CD4-positive, alpha-beta T cell treated with Interleukin-4 for 1 hour (primary cell): ENCODE results near the gene MADCAM1.

Experiments used
- DNase-seq, 2 donors: peaks; one replicate each; pipeline ENCODE4 v3.0.0-alpha.2; 2020 to 2022

The MADCAM1 gene

GRCh38 chr19:508204-509150, 12.2 kb downstream of the MADCAM1 start:
- DNase-seq = no peak

GRCh38 chr19:510606-511100, 14.4 kb downstream of the MADCAM1 start:
- peak; percentile 94 to 95 for DNase-seq

- DNase-seq = peak; percentile 90 to 92
Observed at GRCh38 chr19:511101-511851, 15.0 kb downstream of the MADCAM1 start.

- DNase-seq = no peak
Observed at GRCh38 chr19:512547-513365, 16.5 kb downstream of the MADCAM1 start.

GRCh38 chr19:513368-514165, 17.3 kb downstream of the MADCAM1 start:
- DNase-seq = no peak

GRCh38 chr19:514166-514663, 17.9 kb downstream of the MADCAM1 start:
- DNase-seq = no peak

GRCh38 chr19:517721-518597, 21.7 kb downstream of the MADCAM1 start:
- DNase-seq = no peak

GRCh38 chr19:518598-519231, 22.4 kb downstream of the MADCAM1 start:
- DNase-seq = peak; percentile 68

GRCh38 chr19:519449-519865, 23.2 kb downstream of the MADCAM1 start:
- DNase-seq = no peak

- DNase-seq = no peak
Observed at GRCh38 chr19:522726-523125, 26.4 kb downstream of the MADCAM1 start.

- DNase-seq = no peak
Observed at GRCh38 chr19:524062-524674, 27.9 kb downstream of the MADCAM1 start.

GRCh38 chr19:525029-525428, 28.7 kb downstream of the MADCAM1 start:
- no peak for DNase-seq

- DNase-seq = no peak
Observed at GRCh38 chr19:525857-526419, 29.7 kb downstream of the MADCAM1 start.

GRCh38 chr19:530134-531008, 34.1 kb downstream of the MADCAM1 start:
- DNase-seq = no peak

GRCh38 chr19:531009-531752, 34.9 kb downstream of the MADCAM1 start:
- DNase-seq = peak; percentile 86 to 89

- DNase-seq = no peak
Observed at GRCh38 chr19:531753-532560, 35.7 kb downstream of the MADCAM1 start, which contains the start of gene CDC34. TSS of gene CDC34 (plus strand) at chr19:531760. CDS start at chr19:531932, 172 bp downstream.
